GM23248 (cell line): ENCODE results near the gene MLN.
"Not testable (repeated sequence)": the region's sequence is repeated elsewhere in the genome, so short reads cannot be mapped to it uniquely, and the experiment has no call there.

Experiments used
- EZH2 ChIP-seq: fragments of 200-600 bp; sonication (generic); IDR thresholded peaks from 2 replicates; pipeline ENCODE4 v1.6.1; 2018; ENCODE audit warnings: antibody characterized with exemption, mild to moderate bottlenecking; ENCODE audit not compliant: insufficient read depth, poor library complexity, severe bottlenecking
- EZH2phosphoT487 ChIP-seq: fragments of 200-600 bp; sonication (generic); IDR thresholded peaks from 2 replicates; pipeline ENCODE4 v1.6.1; 2018; ENCODE audit warnings: antibody characterized with exemption, moderate library complexity, mild to moderate bottlenecking, low read depth; ENCODE audit not compliant: insufficient read depth

GRCh38 chr6:33831725-33832124 is 27.9 kb upstream of the MLN start:
- not testable (repeated sequence) for TF ChIP-seq EZH2phosphoT487, EZH2
